ENCODE data around the gene C10orf62. TPM values are rescaled to one million over a fixed set of nuclear protein-coding genes. Genes with fewer than 3 reads are reported as not detected.
A peak's percentile ranks its signal among the peaks of the same experiment; 100 is the strongest.

The C10orf62 gene
- polyA plus RNA-seq, 3 donors: not detected

DNA sequence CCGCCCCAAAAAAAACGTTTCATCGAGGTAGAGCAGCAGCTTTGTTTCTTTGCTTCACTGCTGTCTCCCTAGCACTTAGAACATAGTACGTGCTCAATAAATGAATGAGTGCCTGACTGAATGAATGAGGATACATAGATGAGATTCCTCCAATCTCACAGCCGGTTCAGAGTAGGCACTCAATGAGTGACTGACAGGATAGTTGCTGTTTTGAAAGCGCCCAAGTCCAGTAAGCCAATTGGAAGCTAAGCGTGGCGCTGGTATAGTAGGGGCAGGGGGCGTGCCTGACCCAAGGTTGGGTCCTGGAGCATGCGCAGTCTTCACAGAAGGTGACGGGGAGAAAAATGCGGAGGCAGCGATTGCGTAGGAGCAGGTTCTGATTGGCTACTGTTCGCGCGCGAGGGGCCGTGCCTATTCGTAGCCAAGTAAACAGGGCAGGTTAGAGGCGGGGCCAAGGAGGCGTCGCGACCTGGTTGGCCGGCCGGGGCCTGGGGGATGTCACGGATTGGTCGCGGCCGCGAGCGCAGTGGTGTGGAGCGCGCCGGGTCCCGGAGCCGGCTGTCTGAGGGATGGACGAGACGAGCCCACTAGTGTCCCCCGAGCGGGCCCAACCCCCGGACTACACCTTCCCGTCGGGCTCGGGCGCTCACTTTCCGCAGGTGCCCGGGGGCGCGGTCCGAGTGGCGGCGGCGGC is 50.8 kb downstream of the C10orf62 start, which contains the start of gene PI4K2A:
Gene PI4K2A (plus strand): TSS at position 498 of the 694 bp plus-strand sequence. CDS start 72 bp downstream, at position 570.
- H3K9me3 Mint-ChIP-seq: no peaks in the 10 kb centered on the region
- DNase-seq: peak; percentile 99 to 100 (median 100)
- peaks cover 24 to 26% of the 10 kb centered on the region in 2 donors for H3K36me3 Mint-ChIP-seq
- Histone ChIP-seq H3K4me2 (replicated peaks; ENCODE audit: extremely low read depth, low read length, poor library complexity, severe bottlenecking) (peak within 1 kb of the TSS; percentile 91), H3K4me3 (replicated peaks in 1 of 3; ENCODE audit: low read depth in 2 of 3, low read length in 3 of 3) (peak within 1 kb of the TSS; percentile 85 to 96 (median 88)), H3K9me3 (replicated peaks in 1 of 2; ENCODE audit: control insufficient read depth in 1 of 2, insufficient read depth in 1 of 2, low read length in 2 of 2) (no peaks in the 10 kb centered on the region), H4K20me1 (ENCODE audit: insufficient read depth, low read length) (peaks cover 15% of the 10 kb centered on the region), H3K4me1 (ENCODE audit: control insufficient read depth in 1 of 2, insufficient read depth in 2 of 2, low read length in 2 of 2) (peaks cover 12 to 17% of the 10 kb centered on the region in 2 donors), H2AFZ (ENCODE audit: insufficient read depth, low read depth, low read length, poor library complexity, severe bottlenecking) (peak within 1 kb of the TSS; percentile 71), H3K36me3 (replicated peaks in 1 of 2; ENCODE audit: control insufficient read depth in 1 of 2, insufficient read depth in 2 of 2, low read length in 2 of 2) (peaks cover 10 to 23% of the 10 kb centered on the region in 2 donors), H3K27me3 (ENCODE audit: control insufficient read depth in 2 of 2, insufficient read depth in 2 of 2, low read length in 2 of 2) (no peaks in the 10 kb centered on the region), H3K27ac (ENCODE audit: low read depth in 1 of 2, low read length in 2 of 2) (peak within 1 kb of the TSS; percentile 79 to 90), H3K79me2 (ENCODE audit: insufficient read depth, low read length) (peaks cover 20% of the 10 kb centered on the region), H3K9ac (ENCODE audit: insufficient read depth, low read length, poor library complexity, severe bottlenecking) (peak within 1 kb of the TSS; percentile 96)
- intact Hi-C loops (cut with micrococcal nuclease): loop anchor here in 1 of 2 donors (5.0 kb wide), 1 partner anchor 47 kb away; the partner anchor contains the start of gene AVPI1
- TF ChIP-seq, protein P1, sequence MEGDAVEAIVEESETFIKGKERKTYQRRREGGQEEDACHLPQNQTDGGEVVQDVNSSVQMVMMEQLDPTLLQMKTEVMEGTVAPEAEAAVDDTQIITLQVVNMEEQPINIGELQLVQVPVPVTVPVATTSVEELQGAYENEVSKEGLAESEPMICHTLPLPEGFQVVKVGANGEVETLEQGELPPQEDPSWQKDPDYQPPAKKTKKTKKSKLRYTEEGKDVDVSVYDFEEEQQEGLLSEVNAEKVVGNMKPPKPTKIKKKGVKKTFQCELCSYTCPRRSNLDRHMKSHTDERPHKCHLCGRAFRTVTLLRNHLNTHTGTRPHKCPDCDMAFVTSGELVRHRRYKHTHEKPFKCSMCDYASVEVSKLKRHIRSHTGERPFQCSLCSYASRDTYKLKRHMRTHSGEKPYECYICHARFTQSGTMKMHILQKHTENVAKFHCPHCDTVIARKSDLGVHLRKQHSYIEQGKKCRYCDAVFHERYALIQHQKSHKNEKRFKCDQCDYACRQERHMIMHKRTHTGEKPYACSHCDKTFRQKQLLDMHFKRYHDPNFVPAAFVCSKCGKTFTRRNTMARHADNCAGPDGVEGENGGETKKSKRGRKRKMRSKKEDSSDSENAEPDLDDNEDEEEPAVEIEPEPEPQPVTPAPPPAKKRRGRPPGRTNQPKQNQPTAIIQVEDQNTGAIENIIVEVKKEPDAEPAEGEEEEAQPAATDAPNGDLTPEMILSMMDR (IDR thresholded peaks at IDR 0.05): no peak
- H3K4me3 Mint-ChIP-seq: peak within 1 kb of the TSS; percentile 96 to 97
- under 1% methylated on average over 50 of the region's 54 CpGs for WGBS (ENCODE audit: insufficient coverage)
- H3K27me3 Mint-ChIP-seq (ENCODE audit: low read depth in 3 of 3): peaks cover 2 to 9% (median 3%) of the 10 kb centered on the region in 3 donors
- H3K4me1 Mint-ChIP-seq: peaks cover 19% of the 10 kb centered on the region
- H3K27ac Mint-ChIP-seq: peak within 1 kb of the TSS; percentile 90 to 97 (median 92)

Other genes with a start within 250 kb of the C10orf62 start
- 10 to 100 TPM; 31.0 to 98.7 (median 44.3) TPM for gene RRP12, start 188.4 kb upstream of the C10orf62 start, polyA plus RNA-seq
- 100 to 1,000 TPM; 276 to 749 (median 498) TPM for gene PGAM1, start 163.5 kb upstream of the C10orf62 start, polyA plus RNA-seq
- gene EXOSC1, start 143.7 kb upstream of the C10orf62 start, polyA plus RNA-seq: 10 to 100 TPM; 34.7 to 60.6 (median 55.8) TPM
- gene ZDHHC16, start 143.5 kb upstream of the C10orf62 start, polyA plus RNA-seq: 10 to 100 TPM; 16.3 to 26.4 (median 24.1) TPM
- 10 to 100 TPM; 23.2 to 74.5 (median 29.2) TPM for gene MMS19, start 91.3 kb upstream of the C10orf62 start, polyA plus RNA-seq
- 10 to 100 TPM; 17.2 to 20.0 (median 19.0) TPM for gene UBTD1, start 90.8 kb upstream of the C10orf62 start, polyA plus RNA-seq
- not detected for gene ANKRD2, start 16.9 kb upstream of the C10orf62 start, polyA plus RNA-seq
- gene HOGA1, start 5.3 kb upstream of the C10orf62 start, polyA plus RNA-seq: not detected
- gene MORN4, start 43.8 kb downstream of the C10orf62 start, polyA plus RNA-seq: not detected
- gene PI4K2A, start 51.0 kb downstream of the C10orf62 start, polyA plus RNA-seq: 10 to 100 TPM in 1 of 3 donors, 1 to 10 TPM in 2; 5.8 to 16.4 (median 6.7) TPM
- 10 to 100 TPM in 1 of 3 donors, 1 to 10 TPM in 2; 2.0 to 11.2 (median 2.9) TPM for gene AVPI1, start 97.5 kb downstream of the C10orf62 start, polyA plus RNA-seq
- gene MARVELD1, start 124.0 kb downstream of the C10orf62 start, polyA plus RNA-seq: 10 to 100 TPM in 1 of 3 donors, 1 to 10 TPM in 2; 3.7 to 28.0 (median 9.2) TPM
- 10 to 100 TPM in 1 of 3 donors, 1 to 10 TPM in 2; 6.2 to 31.1 (median 9.7) TPM for gene ZFYVE27, start 147.4 kb downstream of the C10orf62 start, polyA plus RNA-seq
- gene SFRP5, start 182.3 kb downstream of the C10orf62 start, polyA plus RNA-seq: not detected